ENCODE data around the gene ADAM12.

The ADAM12 gene

DNA sequence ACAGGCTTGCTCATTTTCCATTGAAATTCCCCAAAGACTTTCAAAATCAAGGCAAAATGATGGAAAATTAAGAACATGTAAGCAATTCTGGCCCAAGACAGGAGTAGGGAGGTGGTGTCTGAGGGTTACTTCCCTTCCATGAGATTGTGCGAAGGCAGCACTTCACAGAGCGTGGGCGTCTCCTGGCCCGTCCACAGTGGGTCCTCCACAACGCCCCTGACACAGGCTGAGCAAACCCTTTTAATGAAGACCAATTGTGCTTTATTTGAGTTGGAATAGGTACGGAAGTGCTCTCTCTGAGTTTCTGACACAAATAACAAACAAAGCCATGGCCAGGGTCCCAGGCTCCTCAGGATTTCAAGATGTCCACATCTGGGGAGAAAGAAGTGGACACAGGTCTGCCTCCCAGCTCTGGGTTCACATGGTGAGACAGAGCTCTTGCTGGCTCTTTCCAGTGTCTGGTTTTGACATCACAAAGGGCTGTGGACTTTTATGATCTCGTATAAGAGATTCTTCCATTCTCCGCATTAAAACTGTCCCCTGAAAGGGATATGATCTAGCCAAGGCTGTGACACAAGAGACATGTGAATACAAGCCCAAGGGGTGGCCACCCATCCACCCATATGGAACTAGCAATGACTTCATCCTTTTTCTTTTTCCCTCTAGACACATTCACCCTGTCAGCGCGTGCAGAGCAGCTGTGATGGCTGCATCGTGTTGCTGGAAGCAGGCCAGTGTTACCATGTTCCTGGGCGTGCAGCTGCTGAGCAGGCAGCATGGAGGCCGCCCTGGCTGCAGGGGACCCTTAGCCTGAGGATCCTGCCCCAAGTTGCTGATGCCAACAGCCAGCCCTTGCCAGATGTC is 145.6 kb downstream of the ADAM12 start:
- no peaks in the 10 kb centered on the region for H3K9me3 ChIP-seq (ENCODE audit: control insufficient read depth, low read length)
- no peaks in the 10 kb centered on the region for H3K27me3 ChIP-seq (replicated peaks; ENCODE audit: control insufficient read depth, insufficient read depth, low read length, poor library complexity, severe bottlenecking)
- no peak overlapping the region for H3K4me3 ChIP-seq (ENCODE audit: insufficient read depth, low read depth, low read length, poor library complexity, severe bottlenecking)
- no peak overlapping the region for H3K27ac ChIP-seq (ENCODE audit: insufficient read depth, low read length, poor library complexity, severe bottlenecking)
- no peaks in the 10 kb centered on the region for H3K36me3 ChIP-seq (ENCODE audit: control insufficient read depth, insufficient read depth, low read length)
- H3K4me1 ChIP-seq (ENCODE audit: control insufficient read depth, insufficient read depth, low read length, poor library complexity, severe bottlenecking): no peaks in the 10 kb centered on the region
- DNase-seq: no peak

GRCh38 chr10:126240483-126240882 is 147.8 kb downstream of the ADAM12 start:
- Histone ChIP-seq H3K4me1 (ENCODE audit: control insufficient read depth, insufficient read depth, low read length, poor library complexity, severe bottlenecking) (no peaks in the 10 kb centered on the region), H3K36me3 (ENCODE audit: control insufficient read depth, insufficient read depth, low read length) (no peaks in the 10 kb centered on the region), H3K9me3 (ENCODE audit: control insufficient read depth, low read length) (no peaks in the 10 kb centered on the region), H3K27ac (ENCODE audit: insufficient read depth, low read length, poor library complexity, severe bottlenecking) (no peak overlapping the region), H3K4me3 (ENCODE audit: insufficient read depth, low read depth, low read length, poor library complexity, severe bottlenecking) (no peak overlapping the region), H3K27me3 (replicated peaks; ENCODE audit: control insufficient read depth, insufficient read depth, low read length, poor library complexity, severe bottlenecking) (no peaks in the 10 kb centered on the region)
- no peak for DNase-seq

DNA sequence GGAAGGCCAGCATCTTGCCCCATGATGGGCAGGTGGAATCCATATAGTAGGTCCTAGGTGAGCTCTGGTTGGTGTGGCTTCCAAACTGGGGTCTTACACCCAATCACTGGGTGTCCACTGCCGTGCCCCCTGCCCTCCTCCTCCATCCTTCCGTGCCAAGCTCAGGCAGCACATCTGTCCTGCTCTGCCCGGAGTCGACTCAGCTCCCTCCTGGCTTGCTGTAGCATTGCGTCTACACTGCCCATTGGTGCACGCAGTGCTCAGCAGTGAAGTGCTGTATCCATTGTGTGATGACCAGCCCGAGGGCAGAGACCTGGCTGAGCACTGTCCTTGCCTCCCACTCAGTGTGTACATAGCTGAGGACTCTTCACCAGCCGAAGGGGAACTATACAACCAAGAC is 148.4 kb downstream of the ADAM12 start:
- no peaks in the 10 kb centered on the region for H3K4me1 ChIP-seq (ENCODE audit: control insufficient read depth, insufficient read depth, low read length, poor library complexity, severe bottlenecking)
- H3K27me3 ChIP-seq (replicated peaks; ENCODE audit: control insufficient read depth, insufficient read depth, low read length, poor library complexity, severe bottlenecking): no peaks in the 10 kb centered on the region
- H3K4me3 ChIP-seq (ENCODE audit: insufficient read depth, low read depth, low read length, poor library complexity, severe bottlenecking): no peak overlapping the region
- no peaks in the 10 kb centered on the region for H3K36me3 ChIP-seq (ENCODE audit: control insufficient read depth, insufficient read depth, low read length)
- H3K27ac ChIP-seq (ENCODE audit: insufficient read depth, low read length, poor library complexity, severe bottlenecking): no peak overlapping the region
- no peaks in the 10 kb centered on the region for H3K9me3 ChIP-seq (ENCODE audit: control insufficient read depth, low read length)
- DNase-seq: no peak

- DNase-seq: no peak
- no peak overlapping the region for H3K4me3 ChIP-seq (ENCODE audit: insufficient read depth, low read depth, low read length, poor library complexity, severe bottlenecking)
- no peaks in the 10 kb centered on the region for H3K36me3 ChIP-seq (ENCODE audit: control insufficient read depth, insufficient read depth, low read length)
- H3K4me1 ChIP-seq (ENCODE audit: control insufficient read depth, insufficient read depth, low read length, poor library complexity, severe bottlenecking): no peaks in the 10 kb centered on the region
- no peak overlapping the region for H3K27ac ChIP-seq (ENCODE audit: insufficient read depth, low read length, poor library complexity, severe bottlenecking)
- no peaks in the 10 kb centered on the region for H3K27me3 ChIP-seq (replicated peaks; ENCODE audit: control insufficient read depth, insufficient read depth, low read length, poor library complexity, severe bottlenecking)
- H3K9me3 ChIP-seq (ENCODE audit: control insufficient read depth, low read length): no peaks in the 10 kb centered on the region
Measured at GRCh38 chr10:126235979-126236851, 152.1 kb downstream of the ADAM12 start.

DNA sequence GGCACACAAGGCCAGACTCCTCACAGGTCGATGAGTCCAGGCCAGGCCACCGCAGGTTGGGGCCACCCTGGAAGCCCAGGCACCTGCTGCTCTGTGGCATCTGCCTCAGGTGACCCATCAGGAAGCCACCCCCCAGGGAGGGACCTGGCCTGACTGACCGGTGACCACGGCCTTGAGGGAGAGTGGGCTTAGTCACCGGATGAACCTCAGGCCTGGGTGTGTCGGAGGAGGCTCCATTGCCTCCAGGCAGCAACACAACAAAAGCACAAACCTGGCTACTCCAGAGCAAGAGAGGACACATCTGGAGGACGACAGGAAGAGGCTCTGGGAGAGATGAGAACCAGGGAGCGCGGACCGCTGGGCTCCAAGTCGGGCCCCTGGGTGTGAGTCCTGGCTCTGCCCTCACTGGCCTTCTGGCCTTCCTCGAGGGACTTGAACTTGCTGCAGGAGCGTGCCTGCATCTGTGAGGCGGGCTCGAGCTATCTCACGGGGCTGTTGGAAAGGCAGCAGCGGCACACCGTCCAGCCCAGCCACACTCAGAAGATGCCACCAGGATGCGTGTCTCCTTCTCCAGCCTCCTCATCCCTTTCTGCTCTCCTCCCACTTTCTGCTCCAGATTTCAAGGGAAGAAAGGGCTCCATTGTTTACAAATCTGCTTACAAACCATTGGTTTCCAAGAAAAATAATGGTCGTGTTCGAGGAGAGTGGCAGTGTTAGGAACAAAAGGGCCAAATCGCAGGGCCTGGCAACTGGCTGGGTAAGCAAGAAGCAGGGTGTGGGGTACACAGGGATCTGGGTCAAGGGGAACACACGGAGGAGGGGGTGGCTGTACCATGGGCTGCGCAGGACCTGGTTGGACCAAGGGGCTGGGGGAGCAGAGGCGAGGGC is 152.9 kb downstream of the ADAM12 start:
- Histone ChIP-seq H3K4me3 (ENCODE audit: insufficient read depth, low read depth, low read length, poor library complexity, severe bottlenecking) (no peak overlapping the region), H3K27me3 (replicated peaks; ENCODE audit: control insufficient read depth, insufficient read depth, low read length, poor library complexity, severe bottlenecking) (no peaks in the 10 kb centered on the region), H3K9me3 (ENCODE audit: control insufficient read depth, low read length) (no peaks in the 10 kb centered on the region), H3K27ac (ENCODE audit: insufficient read depth, low read length, poor library complexity, severe bottlenecking) (no peak overlapping the region), H3K4me1 (ENCODE audit: control insufficient read depth, insufficient read depth, low read length, poor library complexity, severe bottlenecking) (no peaks in the 10 kb centered on the region), H3K36me3 (ENCODE audit: control insufficient read depth, insufficient read depth, low read length) (no peaks in the 10 kb centered on the region)
- DNase-seq: no peak

DNA sequence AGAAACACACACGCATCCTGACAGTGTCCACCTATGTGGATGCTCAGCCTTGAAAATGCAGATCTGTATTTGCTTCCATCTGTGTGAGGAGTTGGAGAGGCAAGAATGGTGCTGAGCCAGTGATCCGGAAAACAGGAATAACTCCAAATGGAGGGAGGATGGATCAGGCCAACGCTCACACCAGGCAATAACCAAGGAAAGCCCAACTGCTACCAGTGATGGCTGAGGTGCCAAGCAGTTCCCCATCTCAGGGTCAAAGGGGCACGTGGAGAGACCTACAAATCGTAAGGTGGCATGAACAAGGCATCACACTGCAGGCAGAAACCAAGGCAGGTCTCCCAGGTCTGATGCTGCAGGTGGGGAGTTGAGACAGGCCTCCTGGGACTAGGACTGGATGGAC is 153.6 kb downstream of the ADAM12 start:
- Histone ChIP-seq H3K27me3 (replicated peaks; ENCODE audit: control insufficient read depth, insufficient read depth, low read length, poor library complexity, severe bottlenecking) (no peaks in the 10 kb centered on the region), H3K4me3 (ENCODE audit: insufficient read depth, low read depth, low read length, poor library complexity, severe bottlenecking) (no peak overlapping the region), H3K4me1 (ENCODE audit: control insufficient read depth, insufficient read depth, low read length, poor library complexity, severe bottlenecking) (no peaks in the 10 kb centered on the region), H3K27ac (ENCODE audit: insufficient read depth, low read length, poor library complexity, severe bottlenecking) (no peak overlapping the region), H3K36me3 (ENCODE audit: control insufficient read depth, insufficient read depth, low read length) (no peaks in the 10 kb centered on the region), H3K9me3 (ENCODE audit: control insufficient read depth, low read length) (no peaks in the 10 kb centered on the region)
- DNase-seq: no peak

DNA sequence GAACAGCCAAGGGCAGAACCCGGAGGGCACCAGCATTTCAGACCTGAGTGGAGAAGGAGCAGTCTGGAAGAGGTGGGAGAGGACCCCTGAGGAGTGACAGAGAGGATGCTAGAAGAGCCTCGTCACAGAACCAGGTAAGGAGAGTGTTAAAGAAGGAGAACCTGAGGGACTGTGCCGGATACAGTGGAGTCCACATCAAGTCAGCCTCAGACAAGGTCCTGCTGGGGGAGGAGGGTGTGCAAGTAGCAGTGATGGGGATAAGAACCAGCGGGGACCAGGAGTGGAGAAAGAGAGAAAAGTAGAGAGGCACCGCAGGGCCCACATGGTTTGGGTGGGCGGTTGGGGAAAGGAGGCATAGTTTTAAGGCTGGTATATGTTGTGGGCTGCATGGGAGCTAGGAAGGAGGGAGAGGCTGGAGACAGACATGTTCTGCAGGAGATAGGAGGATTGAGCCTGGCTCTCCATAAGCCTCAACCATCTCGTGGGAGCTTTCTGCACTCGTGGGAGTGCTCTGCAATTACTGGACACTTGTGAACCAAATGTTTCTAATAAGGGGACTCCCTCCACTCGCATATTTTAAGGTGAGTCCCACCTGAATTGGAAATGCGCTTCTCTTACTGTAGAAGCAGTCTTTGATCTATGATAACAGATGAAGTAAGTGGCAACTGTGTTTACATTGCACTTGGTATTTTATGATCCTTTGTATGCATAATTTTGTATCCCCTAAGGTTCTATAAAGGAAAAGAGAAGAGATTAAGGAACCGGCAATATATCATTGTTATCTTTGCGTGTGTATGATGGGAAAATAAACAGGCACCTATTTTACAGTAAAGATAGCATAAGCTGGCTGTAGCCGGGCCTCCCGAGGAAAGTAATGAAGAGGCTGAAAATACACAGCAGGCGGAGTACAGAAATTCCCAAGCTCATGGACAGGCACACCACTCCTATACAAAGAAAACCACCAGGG is 154.8 kb downstream of the ADAM12 start:
- Histone ChIP-seq H3K9me3 (ENCODE audit: control insufficient read depth, low read length) (no peaks in the 10 kb centered on the region), H3K27me3 (replicated peaks; ENCODE audit: control insufficient read depth, insufficient read depth, low read length, poor library complexity, severe bottlenecking) (no peaks in the 10 kb centered on the region), H3K27ac (ENCODE audit: insufficient read depth, low read length, poor library complexity, severe bottlenecking) (no peak overlapping the region), H3K36me3 (ENCODE audit: control insufficient read depth, insufficient read depth, low read length) (no peaks in the 10 kb centered on the region), H3K4me1 (ENCODE audit: control insufficient read depth, insufficient read depth, low read length, poor library complexity, severe bottlenecking) (no peaks in the 10 kb centered on the region), H3K4me3 (ENCODE audit: insufficient read depth, low read depth, low read length, poor library complexity, severe bottlenecking) (no peak overlapping the region)
- DNase-seq: no peak

DNA sequence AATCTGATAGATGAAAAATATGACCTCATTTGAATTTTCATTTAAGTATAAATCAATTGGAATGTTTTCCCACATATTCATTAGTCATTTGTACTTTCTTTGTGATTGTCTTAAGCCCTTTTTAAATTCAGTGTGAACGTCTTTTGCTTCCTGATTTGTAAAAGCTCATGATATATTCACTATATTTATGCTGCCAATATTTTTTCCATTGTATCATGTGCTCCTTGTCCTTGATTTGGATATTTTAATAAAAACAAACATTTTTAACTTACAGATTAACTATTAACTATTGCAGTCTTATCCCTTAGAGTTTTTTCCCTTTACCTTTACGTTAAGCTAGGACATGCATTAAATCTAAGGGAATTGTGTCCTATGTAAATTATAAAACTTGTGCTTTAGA is 157.7 kb downstream of the ADAM12 start:
- no peaks in the 10 kb centered on the region for H3K36me3 ChIP-seq (ENCODE audit: control insufficient read depth, insufficient read depth, low read length)
- no peak overlapping the region for H3K4me3 ChIP-seq (ENCODE audit: insufficient read depth, low read depth, low read length, poor library complexity, severe bottlenecking)
- H3K27me3 ChIP-seq (replicated peaks; ENCODE audit: control insufficient read depth, insufficient read depth, low read length, poor library complexity, severe bottlenecking): no peaks in the 10 kb centered on the region
- H3K4me1 ChIP-seq (ENCODE audit: control insufficient read depth, insufficient read depth, low read length, poor library complexity, severe bottlenecking): no peaks in the 10 kb centered on the region
- no peaks in the 10 kb centered on the region for H3K9me3 ChIP-seq (ENCODE audit: control insufficient read depth, low read length)
- no peak for DNase-seq
- no peak overlapping the region for H3K27ac ChIP-seq (ENCODE audit: insufficient read depth, low read length, poor library complexity, severe bottlenecking)

GRCh38 chr10:126229686-126230085 is 158.6 kb downstream of the ADAM12 start:
- DNase-seq: no peak
- H3K4me1 ChIP-seq (ENCODE audit: control insufficient read depth, insufficient read depth, low read length, poor library complexity, severe bottlenecking): no peaks in the 10 kb centered on the region
- no peaks in the 10 kb centered on the region for H3K36me3 ChIP-seq (ENCODE audit: control insufficient read depth, insufficient read depth, low read length)
- no peak overlapping the region for H3K4me3 ChIP-seq (ENCODE audit: insufficient read depth, low read depth, low read length, poor library complexity, severe bottlenecking)
- H3K27me3 ChIP-seq (replicated peaks; ENCODE audit: control insufficient read depth, insufficient read depth, low read length, poor library complexity, severe bottlenecking): no peaks in the 10 kb centered on the region
- no peaks in the 10 kb centered on the region for H3K9me3 ChIP-seq (ENCODE audit: control insufficient read depth, low read length)
- no peak overlapping the region for H3K27ac ChIP-seq (ENCODE audit: insufficient read depth, low read length, poor library complexity, severe bottlenecking)
